Femur (tissue), 1 donor: ENCODE data around the gene PRDX3.

Source experiments
- DNase-seq: peaks from one replicate; pipeline ENCODE4 v3.0.0-alpha.2; 2017

PRDX3 gene

GRCh38 chr10:119119400-119119799 lies 59.2 kb downstream of the PRDX3 start:
- DNase-seq, result no peak

- no peak for DNase-seq
Observed at GRCh38 chr10:119118231-119118630, 60.4 kb downstream of the PRDX3 start.
